ENCODE measurements around the gene LRMDA.

- TF ChIP-seq CTCF (IDR thresholded peaks at IDR 0.05) (no peak), POLR2A (IDR thresholded peaks at IDR 0.05) (no peak)
Observed at GRCh38 chr10:76000550-76000949, 569.1 kb downstream of the LRMDA start.
